Measurements from ENCODE around the gene RHOBTB3.

RHOBTB3 gene

DNA sequence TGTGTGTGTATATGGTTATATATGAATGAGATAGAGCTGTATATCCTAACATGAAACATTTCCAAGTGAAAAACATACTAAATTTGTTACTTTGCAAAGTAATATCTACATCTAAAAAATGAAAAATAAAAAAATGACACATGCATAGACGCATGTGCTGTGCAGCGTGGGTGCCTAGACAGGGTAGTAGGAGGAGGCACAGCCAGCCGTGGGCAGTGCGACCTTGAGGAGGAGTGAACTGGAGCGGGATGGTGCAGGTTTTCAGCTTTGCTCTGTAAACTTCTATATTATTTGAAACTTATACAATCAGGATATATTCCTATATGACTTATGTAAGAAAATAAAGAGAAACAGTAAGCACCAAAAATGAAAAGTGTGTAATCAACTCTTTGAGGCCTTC, 106.4 kb downstream of the RHOBTB3 start:
- no peaks in the 10 kb centered on the region for H3K9me3 ChIP-seq (ENCODE audit: control insufficient read depth, insufficient read depth, low read length)
- H3K9ac ChIP-seq (ENCODE audit: low read depth, low read length) = no peak overlapping the region
- no peaks in the 10 kb centered on the region for H3K36me3 ChIP-seq (ENCODE audit: control insufficient read depth, insufficient read depth, low read length)
- no peaks in the 10 kb centered on the region for H3K4me1 ChIP-seq (ENCODE audit: control insufficient read depth, insufficient read depth, low read length)
- H3K27me3 ChIP-seq (ENCODE audit: control insufficient read depth, insufficient read depth, low read length) = no peaks in the 10 kb centered on the region
- H3K4me3 ChIP-seq (ENCODE audit: low read depth, low read length) = no peak overlapping the region

GRCh38 chr5:95838001-95838520, 106.9 kb downstream of the RHOBTB3 start:
- Histone ChIP-seq H3K4me3 (ENCODE audit: low read depth, low read length) (no peak overlapping the region), H3K36me3 (ENCODE audit: control insufficient read depth, insufficient read depth, low read length) (no peaks in the 10 kb centered on the region), H3K9me3 (ENCODE audit: control insufficient read depth, insufficient read depth, low read length) (no peaks in the 10 kb centered on the region), H3K4me1 (ENCODE audit: control insufficient read depth, insufficient read depth, low read length) (no peaks in the 10 kb centered on the region), H3K9ac (ENCODE audit: low read depth, low read length) (no peak overlapping the region), H3K27me3 (ENCODE audit: control insufficient read depth, insufficient read depth, low read length) (no peaks in the 10 kb centered on the region)

- Histone ChIP-seq H3K9ac (ENCODE audit: low read depth, low read length) (no peak overlapping the region), H3K4me1 (ENCODE audit: control insufficient read depth, insufficient read depth, low read length) (no peaks in the 10 kb centered on the region), H3K27me3 (ENCODE audit: control insufficient read depth, insufficient read depth, low read length) (no peaks in the 10 kb centered on the region), H3K36me3 (ENCODE audit: control insufficient read depth, insufficient read depth, low read length) (no peaks in the 10 kb centered on the region), H3K9me3 (ENCODE audit: control insufficient read depth, insufficient read depth, low read length) (no peaks in the 10 kb centered on the region), H3K4me3 (ENCODE audit: low read depth, low read length) (no peak overlapping the region)
Observed at GRCh38 chr5:95838556-95838955, 107.4 kb downstream of the RHOBTB3 start.

GRCh38 chr5:95839658-95840057, 108.5 kb downstream of the RHOBTB3 start:
- H3K4me3 ChIP-seq (ENCODE audit: low read depth, low read length) = no peak overlapping the region
- no peaks in the 10 kb centered on the region for H3K36me3 ChIP-seq (ENCODE audit: control insufficient read depth, insufficient read depth, low read length)
- no peaks in the 10 kb centered on the region for H3K9me3 ChIP-seq (ENCODE audit: control insufficient read depth, insufficient read depth, low read length)
- no peaks in the 10 kb centered on the region for H3K4me1 ChIP-seq (ENCODE audit: control insufficient read depth, insufficient read depth, low read length)
- no peak overlapping the region for H3K9ac ChIP-seq (ENCODE audit: low read depth, low read length)
- H3K27me3 ChIP-seq (ENCODE audit: control insufficient read depth, insufficient read depth, low read length) = no peaks in the 10 kb centered on the region

- no peaks in the 10 kb centered on the region for H3K9me3 ChIP-seq (ENCODE audit: control insufficient read depth, insufficient read depth, low read length)
- H3K9ac ChIP-seq (ENCODE audit: low read depth, low read length) = no peak overlapping the region
- no peaks in the 10 kb centered on the region for H3K4me1 ChIP-seq (ENCODE audit: control insufficient read depth, insufficient read depth, low read length)
- no peak overlapping the region for H3K4me3 ChIP-seq (ENCODE audit: low read depth, low read length)
- no peaks in the 10 kb centered on the region for H3K27me3 ChIP-seq (ENCODE audit: control insufficient read depth, insufficient read depth, low read length)
- H3K36me3 ChIP-seq (ENCODE audit: control insufficient read depth, insufficient read depth, low read length) = no peaks in the 10 kb centered on the region
Observed at GRCh38 chr5:95840956-95841705, 110.0 kb downstream of the RHOBTB3 start.

GRCh38 chr5:95841914-95842812, 111.0 kb downstream of the RHOBTB3 start:
- no peaks in the 10 kb centered on the region for H3K36me3 ChIP-seq (ENCODE audit: control insufficient read depth, insufficient read depth, low read length)
- no peak overlapping the region for H3K4me3 ChIP-seq (ENCODE audit: low read depth, low read length)
- H3K4me1 ChIP-seq (ENCODE audit: control insufficient read depth, insufficient read depth, low read length) = no peaks in the 10 kb centered on the region
- no peaks in the 10 kb centered on the region for H3K27me3 ChIP-seq (ENCODE audit: control insufficient read depth, insufficient read depth, low read length)
- H3K9me3 ChIP-seq (ENCODE audit: control insufficient read depth, insufficient read depth, low read length) = no peaks in the 10 kb centered on the region
- H3K9ac ChIP-seq (ENCODE audit: low read depth, low read length) = no peak overlapping the region

- Histone ChIP-seq H3K4me3 (ENCODE audit: low read depth, low read length) (no peak overlapping the region), H3K9ac (ENCODE audit: low read depth, low read length) (no peak overlapping the region), H3K36me3 (ENCODE audit: control insufficient read depth, insufficient read depth, low read length) (no peaks in the 10 kb centered on the region), H3K4me1 (ENCODE audit: control insufficient read depth, insufficient read depth, low read length) (no peaks in the 10 kb centered on the region), H3K27me3 (ENCODE audit: control insufficient read depth, insufficient read depth, low read length) (no peaks in the 10 kb centered on the region), H3K9me3 (ENCODE audit: control insufficient read depth, insufficient read depth, low read length) (no peaks in the 10 kb centered on the region)
Observed at GRCh38 chr5:95842854-95843544, 111.9 kb downstream of the RHOBTB3 start.

DNA sequence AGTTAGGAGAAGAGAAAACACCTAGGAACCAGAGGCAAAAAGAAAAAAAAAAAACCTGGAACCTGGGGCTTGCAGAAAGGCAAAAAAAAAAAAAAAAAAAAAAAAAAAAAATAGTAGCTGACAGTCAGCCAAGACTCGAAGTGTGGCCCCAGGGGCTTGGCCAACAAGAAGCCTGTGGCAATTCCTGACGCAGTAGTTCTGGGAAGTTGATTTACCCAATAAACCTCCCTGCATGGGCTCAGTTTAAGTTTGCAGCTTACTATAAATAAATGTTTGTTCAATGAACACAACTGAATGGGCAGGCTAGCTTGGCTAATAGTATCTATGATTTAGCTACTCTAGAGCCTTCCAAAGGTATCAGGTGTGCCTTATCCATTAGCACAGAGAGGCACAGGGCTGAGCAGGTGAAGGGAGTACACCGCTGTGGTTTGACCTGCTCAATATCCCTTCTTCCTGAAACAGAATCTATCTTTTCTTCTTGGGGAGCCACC, 112.6 kb downstream of the RHOBTB3 start:
- Histone ChIP-seq H3K9me3 (ENCODE audit: control insufficient read depth, insufficient read depth, low read length) (no peaks in the 10 kb centered on the region), H3K36me3 (ENCODE audit: control insufficient read depth, insufficient read depth, low read length) (no peaks in the 10 kb centered on the region), H3K27me3 (ENCODE audit: control insufficient read depth, insufficient read depth, low read length) (no peaks in the 10 kb centered on the region), H3K4me1 (ENCODE audit: control insufficient read depth, insufficient read depth, low read length) (no peaks in the 10 kb centered on the region), H3K9ac (ENCODE audit: low read depth, low read length) (no peak overlapping the region), H3K4me3 (ENCODE audit: low read depth, low read length) (no peak overlapping the region)

DNA sequence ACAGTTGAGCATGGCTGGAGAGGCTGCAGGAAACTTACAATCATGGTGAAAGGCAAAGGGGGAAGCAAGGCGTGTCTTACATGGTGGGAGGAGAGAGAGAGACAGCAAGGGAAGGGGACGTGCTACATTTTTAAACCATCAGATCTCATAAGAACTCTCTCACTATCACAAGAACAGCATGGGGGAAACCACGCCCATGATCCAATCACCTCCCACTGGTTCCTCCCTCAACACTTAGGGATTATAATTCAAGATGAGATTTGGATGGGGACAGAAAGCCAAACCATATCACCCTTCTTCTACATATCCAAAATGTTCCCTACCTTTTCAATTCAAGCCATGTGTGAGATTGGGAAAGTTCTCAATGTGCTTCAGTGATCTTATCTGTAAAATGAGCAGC, 114.3 kb downstream of the RHOBTB3 start:
- H3K27me3 ChIP-seq (ENCODE audit: control insufficient read depth, insufficient read depth, low read length) = no peaks in the 10 kb centered on the region
- H3K9ac ChIP-seq (ENCODE audit: low read depth, low read length) = no peak overlapping the region
- H3K4me1 ChIP-seq (ENCODE audit: control insufficient read depth, insufficient read depth, low read length) = no peaks in the 10 kb centered on the region
- H3K4me3 ChIP-seq (ENCODE audit: low read depth, low read length) = no peak overlapping the region
- no peaks in the 10 kb centered on the region for H3K36me3 ChIP-seq (ENCODE audit: control insufficient read depth, insufficient read depth, low read length)
- no peaks in the 10 kb centered on the region for H3K9me3 ChIP-seq (ENCODE audit: control insufficient read depth, insufficient read depth, low read length)

Measured in iPS-15b (cell line).